GM21447 (cell line): ENCODE results near the gene ZNF438.

Experiments used
- ATAC-seq: cut with Tn5 transposase; IDR thresholded peaks from one replicate; pipeline ENCODE4 v1.9.1; 2021; ENCODE audit not compliant: unreplicated experiment

The ZNF438 gene

DNA sequence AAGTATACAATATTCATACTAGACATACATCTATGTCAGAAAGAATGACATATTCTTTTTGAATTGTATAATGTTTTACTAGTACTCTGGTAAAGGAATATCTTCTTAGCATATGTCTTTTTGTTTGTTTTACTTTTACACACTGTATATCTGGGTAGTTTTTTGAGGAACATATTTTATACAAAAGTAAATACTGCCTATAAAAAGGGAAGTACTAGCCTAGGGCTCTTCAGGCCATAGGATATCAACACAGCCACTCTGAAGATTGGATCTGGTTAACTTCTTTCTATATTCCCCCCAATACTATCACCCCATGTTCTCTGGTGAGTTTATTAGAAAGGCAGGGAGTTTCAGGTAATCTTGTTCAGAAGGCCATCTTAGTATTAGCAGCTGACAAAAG lies 134.6 kb downstream of the ZNF438 start:
- no peak for ATAC-seq

DNA sequence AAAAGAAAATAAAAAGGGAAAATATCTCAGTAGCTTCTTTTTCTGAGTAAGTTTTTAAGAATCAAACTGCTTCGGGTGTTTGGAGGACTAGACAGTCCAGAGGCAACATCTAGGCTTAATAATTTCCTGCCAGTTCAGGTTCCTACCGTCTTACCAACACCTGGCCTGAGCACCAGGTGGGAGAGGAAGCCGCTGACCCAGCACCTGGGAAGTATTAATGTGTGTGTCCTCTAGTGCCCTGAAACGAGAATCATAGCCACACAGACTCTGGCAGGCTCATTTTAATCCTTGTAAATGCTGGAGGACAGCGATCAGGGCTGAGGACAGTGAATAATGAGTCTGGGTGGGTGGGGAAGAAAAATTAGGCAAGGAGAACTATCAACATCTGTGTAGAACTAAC lies 137.4 kb downstream of the ZNF438 start:
- no peak for ATAC-seq

DNA sequence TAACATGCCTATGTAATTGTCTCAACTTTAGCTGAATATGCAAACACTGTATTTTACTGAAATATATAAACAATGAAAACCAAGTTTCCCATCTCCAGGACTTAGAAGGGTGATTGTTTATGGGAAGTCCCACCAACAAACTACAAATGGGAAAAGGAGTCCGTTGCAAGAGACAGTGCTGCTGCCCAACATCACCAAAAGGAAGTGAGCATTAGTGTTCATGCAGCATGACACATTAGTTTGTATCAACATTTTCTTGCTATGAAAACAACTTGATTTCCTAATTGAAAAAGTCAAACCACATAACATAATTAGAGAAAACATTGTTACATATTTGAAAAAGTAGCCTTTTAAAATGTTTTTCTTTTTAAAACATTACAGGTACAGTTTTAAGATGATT lies 138.5 kb downstream of the ZNF438 start:
- no peak for ATAC-seq

- ATAC-seq = no peak
These were observed 143.8 kb downstream of the ZNF438 start for GRCh38 chr10:30887839-30888238.

- ATAC-seq = no peak
These were observed 146.2 kb downstream of the ZNF438 start for GRCh38 chr10:30885423-30885822.

- ATAC-seq = no peak
These were observed 147.9 kb downstream of the ZNF438 start for GRCh38 chr10:30883751-30884150.

- ATAC-seq = no peak
These were observed 148.5 kb downstream of the ZNF438 start for GRCh38 chr10:30883116-30883515.

- no peak for ATAC-seq
These were observed 149.4 kb downstream of the ZNF438 start for GRCh38 chr10:30882281-30882680.

DNA sequence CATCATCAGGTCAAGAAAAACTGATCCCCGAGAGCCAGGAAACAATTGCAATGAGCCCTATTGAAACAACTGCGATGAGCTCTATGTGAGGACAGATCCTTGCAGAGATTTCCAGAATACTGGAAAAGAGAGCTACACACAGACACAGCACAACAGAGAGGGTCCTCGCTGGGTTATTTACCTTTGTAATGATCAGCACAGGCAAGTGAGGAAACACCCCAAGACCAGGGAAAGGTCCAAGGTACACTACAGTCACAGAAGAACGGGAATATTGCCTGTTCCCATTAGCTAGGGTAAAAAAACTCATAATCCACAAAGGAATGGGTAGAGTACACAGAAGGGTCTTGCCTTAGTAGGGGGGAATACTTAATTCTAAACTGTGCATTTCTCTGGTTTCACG lies 152.7 kb downstream of the ZNF438 start:
- no peak for ATAC-seq

DNA sequence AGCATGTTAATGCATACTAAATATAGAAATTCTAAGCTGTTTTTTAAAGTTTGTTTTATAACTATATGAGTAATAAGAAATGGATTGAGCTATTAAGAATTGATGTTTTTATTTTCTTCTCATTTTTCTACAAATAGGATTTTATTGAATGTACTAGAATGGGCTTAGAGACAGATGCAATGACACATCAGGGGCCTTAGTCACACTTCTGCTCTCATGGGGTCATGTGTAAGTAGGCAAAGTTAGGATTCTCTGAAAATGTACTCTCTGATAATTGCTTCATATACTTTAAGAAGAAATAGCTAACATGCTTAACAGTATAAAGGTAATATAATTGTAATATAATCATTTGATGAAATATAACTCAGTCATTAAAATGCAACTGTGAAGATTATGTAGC lies 154.6 kb downstream of the ZNF438 start:
- ATAC-seq = no peak

DNA sequence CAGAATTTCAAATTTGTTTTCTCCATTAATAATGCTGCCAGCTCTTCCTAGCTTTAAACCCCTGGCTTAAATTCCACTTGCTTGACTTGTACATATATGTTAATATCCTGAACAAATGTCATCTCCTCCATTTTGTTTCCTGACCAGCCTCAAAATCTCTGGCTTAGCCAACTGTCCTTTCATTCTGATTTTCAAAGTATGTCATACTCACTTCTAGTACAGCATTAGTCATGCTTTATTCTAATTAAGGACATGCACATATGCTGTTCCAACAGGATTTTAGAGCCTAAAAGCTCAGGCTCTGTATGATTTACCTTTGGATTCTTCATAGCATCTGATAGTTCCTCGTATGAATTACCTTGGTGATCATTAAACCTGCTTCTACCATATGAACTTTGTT lies 158.3 kb downstream of the ZNF438 start:
- ATAC-seq = no peak

GRCh38 chr10:30870896-30871295 lies 160.8 kb downstream of the ZNF438 start:
- ATAC-seq = no peak

DNA sequence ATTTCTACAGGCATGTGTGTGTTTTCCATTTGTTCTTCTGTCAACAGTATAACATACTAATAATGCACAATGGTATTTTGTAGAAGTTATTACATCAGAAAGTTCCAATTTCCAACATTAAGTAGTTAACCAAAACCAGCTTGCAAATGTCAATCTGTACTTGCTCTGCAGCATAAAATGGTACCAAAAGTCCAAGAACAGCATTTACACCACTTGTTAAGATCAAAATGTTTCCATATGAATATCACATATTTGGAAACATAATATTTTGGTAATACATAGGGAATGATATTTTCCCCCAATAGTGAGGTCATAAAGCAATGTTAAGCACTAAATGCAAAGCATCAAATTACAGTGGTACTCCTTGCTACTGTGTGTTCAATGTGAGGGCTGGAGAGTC lies 162.1 kb downstream of the ZNF438 start:
- no peak for ATAC-seq

- ATAC-seq = no peak
These were observed 163.1 kb downstream of the ZNF438 start for GRCh38 chr10:30868611-30869010.

DNA sequence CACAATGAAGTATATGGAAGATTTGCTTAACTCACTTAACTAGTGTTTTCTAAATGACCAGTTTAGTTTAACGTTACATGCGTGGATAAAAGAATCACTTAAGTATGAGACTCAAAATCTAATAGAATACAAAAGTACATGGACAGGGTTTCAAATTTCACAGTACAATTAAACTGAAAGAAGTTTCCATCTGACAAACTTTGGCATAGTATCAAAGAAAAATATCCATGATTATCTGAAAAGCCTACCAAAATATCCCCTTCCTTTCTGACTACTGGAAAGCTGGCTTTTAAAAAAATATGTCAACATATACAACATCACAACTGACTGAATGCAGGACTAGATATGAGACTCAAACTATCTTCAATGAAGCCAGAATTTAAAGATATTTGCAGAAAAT lies 164.8 kb downstream of the ZNF438 start:
- no peak for ATAC-seq

DNA sequence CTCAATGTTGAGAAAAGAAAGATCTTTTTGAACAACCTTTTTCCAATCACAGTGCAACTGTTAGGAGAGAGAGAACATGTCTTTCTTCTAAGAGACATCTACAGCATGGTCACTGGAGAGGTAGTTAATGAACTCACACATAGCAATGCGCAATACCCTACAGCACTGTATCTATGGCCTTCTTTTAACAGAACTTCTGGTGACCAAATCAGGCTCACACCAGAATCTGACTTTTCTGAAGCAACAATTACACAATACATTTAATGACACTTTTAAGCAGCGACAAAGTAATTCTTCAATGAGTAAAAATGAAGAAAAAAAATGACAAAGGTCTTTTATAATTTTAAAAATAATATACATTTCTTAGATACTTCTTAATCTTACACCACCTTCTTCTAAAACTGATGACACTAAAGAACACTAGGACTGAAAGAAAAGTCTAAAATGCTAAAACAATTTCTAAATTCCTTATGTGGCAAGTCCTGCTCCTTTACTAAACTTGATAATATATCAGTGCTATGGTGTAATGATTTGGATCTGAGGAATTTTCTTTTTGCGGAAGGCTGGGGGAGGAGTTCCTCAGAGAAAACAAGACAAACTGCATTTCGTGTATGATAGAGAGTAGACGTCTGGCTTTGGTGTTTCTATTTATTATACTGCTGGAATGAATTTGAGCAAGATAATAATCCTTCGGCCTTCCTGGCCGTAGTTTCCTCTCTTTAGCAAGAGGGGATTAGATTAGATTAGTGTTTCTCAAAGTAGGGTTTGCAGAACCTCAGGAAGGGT lies 166.3 kb downstream of the ZNF438 start:
- ATAC-seq = no peak

DNA sequence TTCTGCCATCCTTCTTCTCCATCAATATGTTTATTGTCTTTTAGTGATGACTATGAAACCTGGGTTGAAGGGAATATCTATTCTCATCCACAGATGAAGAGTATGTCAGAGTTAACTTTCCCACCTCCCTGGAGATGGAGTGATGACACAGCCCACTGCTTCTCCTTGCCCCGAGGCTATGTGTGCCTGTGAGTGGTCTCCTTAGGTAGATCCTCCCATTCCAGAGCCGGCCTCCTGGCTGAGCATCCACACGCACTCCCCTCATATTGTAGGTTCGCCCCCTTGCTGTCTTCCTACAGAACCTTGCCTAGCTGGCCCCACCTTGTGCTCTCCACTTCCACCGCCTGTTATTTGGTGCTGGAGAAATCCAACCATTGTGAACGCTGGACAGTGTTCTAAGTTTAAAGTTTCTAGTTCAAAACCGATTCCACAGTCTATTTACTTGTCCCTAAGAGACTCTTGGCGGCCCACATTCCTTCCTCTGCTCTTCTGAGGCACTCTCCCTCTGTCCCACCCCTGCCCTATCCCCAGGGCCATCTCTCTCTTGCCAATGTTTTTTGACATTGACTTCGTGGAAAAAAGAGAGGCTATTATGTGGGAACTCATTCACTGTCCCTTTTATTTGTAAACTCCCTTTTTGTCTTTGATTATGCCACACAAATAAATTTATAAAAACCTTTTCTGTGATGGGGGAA lies 168.0 kb downstream of the ZNF438 start:
- no peak for ATAC-seq

DNA sequence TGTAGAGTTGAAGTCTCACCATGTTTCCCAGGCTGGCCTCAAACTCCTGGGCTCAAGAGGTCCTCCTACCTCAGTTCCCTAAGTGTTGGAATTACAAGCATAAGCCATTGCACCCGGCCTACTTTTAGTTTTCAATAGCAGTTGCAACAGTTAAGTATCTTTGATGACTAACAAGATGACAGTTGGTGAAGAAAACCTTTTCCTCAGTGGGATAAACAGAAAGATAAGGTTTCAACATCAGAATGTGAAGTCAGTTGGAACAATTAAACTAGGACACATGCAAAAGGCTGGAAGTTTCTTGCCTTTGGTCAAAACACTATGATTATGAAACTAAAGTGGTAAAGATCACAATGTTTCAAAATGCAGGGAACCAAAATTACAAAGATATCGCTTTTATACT lies 169.2 kb downstream of the ZNF438 start:
- no peak for ATAC-seq

- ATAC-seq = no peak
These were observed 169.7 kb downstream of the ZNF438 start for GRCh38 chr10:30861976-30862375.

DNA sequence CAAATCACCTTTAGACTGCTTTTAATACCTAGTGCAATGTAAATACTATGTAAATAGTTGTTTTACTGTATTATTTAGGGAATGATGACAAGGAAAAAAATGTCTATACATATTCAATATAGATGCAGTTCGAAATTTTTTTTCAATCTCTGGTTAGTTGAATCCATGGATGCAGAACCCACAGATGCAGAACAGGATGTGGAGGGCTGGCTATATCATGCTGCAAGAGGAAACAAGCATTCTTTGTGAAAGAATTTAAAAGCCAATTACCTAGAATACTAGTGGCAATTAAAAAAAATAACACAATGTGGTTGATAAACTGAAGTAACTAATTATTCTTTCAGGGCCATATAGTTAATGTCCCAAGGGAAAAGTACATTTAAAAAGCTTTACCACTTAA lies 170.4 kb downstream of the ZNF438 start:
- no peak for ATAC-seq

DNA sequence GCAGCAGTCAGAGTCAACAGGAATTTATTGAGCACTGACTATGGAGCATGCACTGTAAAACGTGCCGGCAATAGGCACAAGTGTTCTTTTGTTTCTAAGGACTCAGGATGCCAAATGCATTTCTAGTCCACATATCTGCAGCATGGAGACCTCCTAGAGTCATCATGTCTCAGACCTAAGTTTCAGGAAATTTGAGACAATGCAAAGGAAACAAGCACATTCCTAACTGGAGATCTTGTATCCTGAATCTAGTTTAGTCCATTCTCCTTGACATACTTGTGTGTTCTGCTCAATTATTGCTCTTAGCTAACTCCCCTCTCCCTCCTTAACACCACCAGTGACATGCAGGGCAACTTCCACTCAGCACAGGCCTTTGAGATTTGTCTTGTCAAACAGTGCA lies 173.2 kb downstream of the ZNF438 start:
- no peak for ATAC-seq

- ATAC-seq = no peak
These were observed 173.9 kb downstream of the ZNF438 start for GRCh38 chr10:30857803-30858202.

DNA sequence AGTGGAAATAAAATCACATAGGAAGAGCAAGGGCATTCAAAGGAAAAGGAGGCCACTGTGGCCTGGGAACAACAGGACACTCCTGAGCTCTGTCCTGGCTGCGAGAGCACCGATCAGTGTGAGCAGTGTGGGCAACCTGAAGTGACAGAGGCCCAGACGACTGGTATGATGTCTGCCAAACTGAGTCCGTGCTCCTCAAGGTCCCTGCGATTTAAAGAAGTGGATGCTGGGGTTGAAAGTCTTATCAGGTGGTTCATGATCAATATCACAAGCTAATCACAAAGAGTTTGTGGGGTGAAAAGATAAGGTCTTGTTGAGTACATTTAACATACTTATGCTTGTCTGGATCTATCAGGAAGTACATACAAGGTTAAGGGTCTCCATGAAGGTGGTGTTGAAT lies 176.5 kb downstream of the ZNF438 start:
- no peak for ATAC-seq
